HG03442 (cell line): ENCODE results near the gene BLTP2.

Source experiments
- ATAC-seq: cut with Tn5 transposase; IDR thresholded peaks from one replicate; pipeline ENCODE4 v1.9.1; 2021; ENCODE audit warnings: mild to moderate bottlenecking, moderate library complexity; ENCODE audit not compliant: unreplicated experiment

Gene BLTP2

GRCh38 chr17:28599311-28600184 lies 45.4 kb downstream of the BLTP2 start:
- ATAC-seq = peak; percentile 52

- ATAC-seq = peak; percentile 77
Observed at GRCh38 chr17:28598799-28599310, 46.1 kb downstream of the BLTP2 start, which contains the start of gene SPAG5. SPAG5 (minus strand) TSS chr17:28599025; CDS start chr17:28598946, 79 bp downstream.

- no peak for ATAC-seq
Observed at GRCh38 chr17:28598389-28598788, 46.6 kb downstream of the BLTP2 start.

GRCh38 chr17:28597606-28598383 lies 47.2 kb downstream of the BLTP2 start:
- ATAC-seq = no peak
